Measurements from ENCODE around the gene OSR1. TPM values are rescaled to one million over a fixed set of nuclear protein-coding genes. Genes with fewer than 3 reads are reported as not detected.

Gene OSR1
- total and polyA plus RNA-seq, 8 donors, result 20.5 to 50.9 (median 40.2) TPM

DNA sequence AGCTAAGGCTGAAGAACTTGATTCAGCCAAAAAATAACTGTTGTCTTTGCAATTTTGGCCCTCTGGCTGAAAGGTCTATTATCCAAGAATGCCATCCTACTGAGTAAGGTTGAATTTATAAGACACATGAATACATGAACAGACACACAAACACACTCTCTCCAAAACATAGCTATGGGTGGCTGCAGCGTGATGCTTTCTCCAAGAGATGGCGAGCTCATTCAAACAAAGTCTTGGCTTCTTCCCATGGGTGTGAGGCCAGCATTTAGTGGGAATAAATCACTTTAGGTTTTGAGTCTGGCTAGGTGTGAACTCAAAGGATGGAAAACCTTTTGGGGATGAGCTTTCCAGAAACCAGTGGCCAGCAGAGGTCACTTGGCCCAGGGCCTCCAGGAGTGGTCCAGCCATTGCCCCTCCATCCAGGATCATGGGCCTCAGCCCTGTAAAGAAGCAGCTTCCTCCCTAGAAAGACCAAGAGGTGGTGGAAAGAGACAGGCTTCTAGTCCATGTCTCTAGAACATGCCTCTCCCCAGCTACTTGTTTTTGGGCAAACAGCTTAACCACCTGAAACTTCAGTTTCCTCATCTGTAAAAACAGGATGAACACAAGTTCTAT, 11.0 kb upstream of the OSR1 start:
- peaks cover 0 to 65% of the 10 kb centered on the region in 2 donors for H3K27me3 ChIP-seq
- TF ChIP-seq CTCF (IDR thresholded peaks at IDR 0.05), result no peak
- H3K4me3 ChIP-seq, result no peak overlapping the region
- ATAC-seq (no peak), DNase-seq (no peak)
- H3K4me1 ChIP-seq, result no peaks in the 10 kb centered on the region
- no peaks in the 10 kb centered on the region for H3K9me3 ChIP-seq
- H3K27ac ChIP-seq, result no peak overlapping the region
- intact Hi-C loops (cut with DNase I), result loop anchor here in 1 of 2 donors (10.0 kb wide), 3 partner anchors 385 to 845 kb away; no protein-coding TSS in a partner anchor
- no peaks in the 10 kb centered on the region for H3K36me3 ChIP-seq

DNA sequence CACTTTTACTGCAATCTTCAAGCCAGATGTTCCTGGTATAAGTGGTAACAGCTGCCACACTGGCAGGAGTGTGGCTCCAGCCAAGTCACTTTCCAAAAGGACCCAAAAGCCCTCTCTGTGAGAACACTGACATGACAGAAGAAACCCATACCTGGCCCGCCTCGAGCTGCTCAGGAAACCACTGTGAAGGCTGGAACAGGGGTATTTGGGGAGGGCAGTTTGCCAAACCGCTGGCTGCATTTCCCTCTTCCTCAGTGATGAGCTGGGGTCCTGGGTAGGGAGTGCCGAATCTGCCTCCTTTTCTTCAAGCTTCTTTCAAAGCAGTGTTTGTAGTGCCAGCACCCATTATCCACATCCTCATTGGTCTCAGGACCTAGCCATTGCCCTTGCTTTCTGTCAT, 10.3 kb upstream of the OSR1 start:
- Histone ChIP-seq H3K9me3 (no peaks in the 10 kb centered on the region), H3K27me3 (peaks cover 0 to 72% of the 10 kb centered on the region in 2 donors), H3K4me1 (peaks cover 0 to 2% of the 10 kb centered on the region in 2 donors), H3K36me3 (no peaks in the 10 kb centered on the region), H3K4me3 (no peak overlapping the region), H3K27ac (no peak overlapping the region)
- DNase-seq, result no peak
- no peak for ATAC-seq
- intact Hi-C loops (cut with DNase I), result loop anchor here in 1 of 2 donors (10.0 kb wide), 3 partner anchors 384 to 844 kb away; no protein-coding TSS in a partner anchor
- TF ChIP-seq CTCF (IDR thresholded peaks at IDR 0.05), result no peak

- Histone ChIP-seq H3K36me3 (no peaks in the 10 kb centered on the region), H3K27ac (no peak overlapping the region)
- intact Hi-C loops (cut with DNase I), result loop anchor here in 1 of 2 donors (10.0 kb wide), 3 partner anchors 383 to 843 kb away; no protein-coding TSS in a partner anchor
These were observed 8.9 kb upstream of the OSR1 start for GRCh38 chr2:19367326-19367725.

DNA sequence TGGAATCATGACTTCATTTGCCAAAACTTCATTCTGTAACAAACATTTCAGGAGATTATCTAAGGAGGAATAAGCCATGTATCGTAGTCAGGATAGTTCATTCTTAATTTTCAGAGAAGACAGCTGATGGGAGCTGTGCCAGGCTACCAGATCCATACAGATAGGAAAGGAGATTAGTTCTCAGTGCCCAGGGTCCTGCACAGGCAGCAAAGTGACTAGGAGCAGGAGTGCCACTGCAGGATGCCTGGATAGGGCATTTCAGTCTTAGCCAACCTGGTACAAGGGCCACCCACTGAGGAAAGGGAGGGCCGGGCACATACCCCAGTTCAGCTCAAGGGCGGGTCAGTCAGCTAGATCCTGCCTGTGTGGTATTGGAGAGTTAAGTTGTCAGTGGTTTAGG, 6.7 kb upstream of the OSR1 start:
- intact Hi-C loops (cut with DNase I), result loop anchor here in 1 of 2 donors (10.0 kb wide), 3 partner anchors 380 to 840 kb away; no protein-coding TSS in a partner anchor

More at GRCh38 chr2:19367326-19367725, 8.9 kb upstream of the OSR1 start:
- no peaks in the 10 kb centered on the region for H3K9me3 ChIP-seq
- H3K4me3 ChIP-seq, result no peak overlapping the region
- DNase-seq, result no peak
- H3K4me1 ChIP-seq, result peaks cover 0 to 10% of the 10 kb centered on the region in 2 donors
- TF ChIP-seq CTCF (IDR thresholded peaks at IDR 0.05), result no peak
- no peak for ATAC-seq
- peaks cover 2 to 82% of the 10 kb centered on the region in 2 donors for H3K27me3 ChIP-seq

More for the DNA sequence above, 6.7 kb upstream of the OSR1 start:
- DNase-seq (no peak), ATAC-seq (no peak)
- Histone ChIP-seq H3K27me3 (peaks cover 19 to 93% of the 10 kb centered on the region in 2 donors), H3K9me3 (no peaks in the 10 kb centered on the region), H3K27ac (no peak overlapping the region), H3K36me3 (no peaks in the 10 kb centered on the region), H3K4me1 (peaks cover 4 to 17% of the 10 kb centered on the region in 2 donors), H3K4me3 (no peak overlapping the region)
- TF ChIP-seq CTCF (IDR thresholded peaks at IDR 0.05), result no peak

Data from left lung (tissue), 10 donors.